GM18505 (cell line): ENCODE data around the gene COL7A1.
"Not testable (repeated sequence)": the region's sequence is repeated elsewhere in the genome, so short reads cannot be mapped to it uniquely, and the experiment has no call there.

Experiments
- ATAC-seq: cut with Tn5 transposase; IDR thresholded peaks from one replicate; pipeline ENCODE4 v1.9.1; 2021; ENCODE audit not compliant: unreplicated experiment
- POLR2A ChIP-seq: IDR thresholded peaks from 4 replicates; pipeline ENCODE4 v1.6.1; 2011; ENCODE audit warnings: borderline replicate concordance; ENCODE audit not compliant: insufficient read depth, insufficient read length; ENCODE audit errors: extremely low read depth

COL7A1 gene

DNA sequence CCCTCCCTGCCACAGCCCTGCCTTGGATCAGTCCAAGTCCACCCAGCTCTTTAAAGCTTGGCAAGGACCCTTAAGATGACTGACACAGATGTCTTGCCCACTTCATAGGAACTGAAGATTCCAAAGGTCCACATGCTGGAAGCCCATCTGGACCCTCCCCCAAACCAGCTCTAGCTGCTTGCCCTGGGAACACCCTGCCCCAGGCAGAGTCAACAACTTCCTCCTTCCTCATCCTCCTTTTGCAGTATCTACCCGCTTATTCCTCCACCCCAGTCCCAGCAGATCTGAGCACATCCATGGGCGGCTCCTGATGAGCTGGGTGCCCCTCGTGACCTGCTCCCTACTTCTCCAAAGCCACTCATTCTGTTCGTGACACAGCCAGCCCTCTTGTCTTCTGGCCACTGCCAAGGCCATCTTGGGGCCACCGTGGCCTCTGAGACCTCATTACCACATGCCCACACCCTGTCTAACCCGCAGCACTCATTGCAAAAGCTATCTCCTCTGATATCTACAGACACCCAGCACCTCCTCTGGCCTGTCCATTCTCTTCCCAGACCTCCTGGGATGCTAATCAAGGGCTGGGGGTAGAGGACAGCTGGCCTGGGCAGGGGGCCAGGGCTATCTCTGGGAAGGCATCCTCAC lies 36.5 kb downstream of the COL7A1 start:
- ATAC-seq: no peak
- no peak for TF ChIP-seq POLR2A

DNA sequence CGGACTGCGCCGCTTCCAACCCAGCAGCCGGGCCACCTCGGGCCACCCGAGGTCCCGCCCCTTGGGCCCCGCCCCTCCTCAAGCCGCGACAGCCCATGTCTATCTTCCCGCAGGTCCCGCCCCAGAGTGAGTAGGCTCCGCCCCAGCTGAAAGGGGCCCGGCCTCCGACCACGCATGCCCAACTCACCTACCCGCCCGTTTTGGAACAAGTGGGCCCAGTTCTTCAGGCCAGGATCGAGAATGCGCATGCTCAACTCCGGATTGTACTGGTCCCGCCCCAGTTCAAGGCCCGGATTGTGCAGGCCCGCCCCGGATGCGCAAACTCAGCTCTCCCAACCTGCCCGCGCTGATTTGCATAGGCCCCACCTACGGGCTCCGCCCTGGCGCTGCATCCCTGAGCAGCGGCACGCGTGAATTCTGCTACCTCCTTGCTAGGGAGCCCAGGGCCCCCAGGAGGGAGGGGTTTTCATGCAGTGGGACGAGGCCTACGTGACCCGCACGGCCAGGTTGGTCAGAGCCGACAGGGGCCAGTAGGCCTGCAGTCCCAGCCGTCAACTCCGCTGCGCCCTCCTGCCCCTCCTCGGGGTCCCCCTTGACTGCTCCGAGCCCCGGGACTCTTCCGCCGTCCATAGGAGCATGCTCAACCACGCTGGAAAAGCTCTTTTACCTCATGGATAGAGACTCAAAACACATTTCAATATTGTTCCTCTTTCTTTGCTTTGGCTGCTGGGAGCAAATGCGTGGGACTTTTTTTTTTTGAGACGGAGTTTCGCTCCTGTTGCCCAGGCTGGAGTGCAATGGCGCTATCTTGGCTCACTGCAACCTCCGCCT lies 38.1 kb downstream of the COL7A1 start, which contains the start of gene PFKFB4:
TSS of gene PFKFB4 (minus strand) at position 8 of the 831 bp plus-strand sequence. CDS start 26 bp downstream, outside the sequence.
- peak; percentile 72 for TF ChIP-seq POLR2A
- ATAC-seq: peak; percentile 80

DNA sequence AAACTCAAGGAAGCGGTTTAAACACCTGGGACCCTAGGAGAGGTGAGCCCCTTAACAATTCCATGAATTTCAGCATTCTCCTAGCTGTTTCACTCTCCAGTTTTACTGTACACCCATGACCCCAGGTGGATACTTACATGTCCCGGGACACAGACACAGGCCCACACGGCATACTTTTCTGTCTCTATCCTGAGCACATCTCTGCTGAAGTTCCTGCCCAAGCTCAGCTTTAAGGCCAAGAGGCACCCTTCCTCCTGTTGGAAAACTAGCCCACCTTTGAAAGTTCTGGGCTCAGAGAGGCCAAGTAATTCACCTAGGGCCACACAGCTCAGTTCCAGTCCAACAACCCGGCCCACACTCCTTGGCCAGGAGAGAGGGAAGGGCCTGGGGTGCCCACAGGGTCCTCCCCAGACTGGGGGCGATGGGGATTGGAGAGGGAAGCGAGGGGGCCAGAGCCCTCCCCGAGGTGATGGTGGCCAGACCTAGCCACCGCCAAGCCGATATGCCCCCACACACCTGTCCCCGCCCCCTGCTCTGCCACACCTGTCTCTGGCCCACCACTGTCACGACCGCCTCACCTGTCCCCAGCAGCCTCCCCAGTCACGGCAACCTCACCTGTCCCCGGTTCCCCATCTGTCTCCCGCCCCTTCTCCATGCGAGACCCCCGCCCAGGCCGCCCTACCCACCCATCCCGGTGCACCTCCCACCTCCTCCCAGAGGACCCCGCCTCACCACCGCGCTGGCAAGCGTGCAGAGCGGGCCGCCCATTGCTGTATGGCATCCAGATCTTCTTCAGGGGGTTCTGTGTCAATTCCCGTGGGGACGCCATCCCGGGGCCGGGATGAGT lies 39.0 kb downstream of the COL7A1 start:
- no peak for ATAC-seq
- TF ChIP-seq POLR2A: no peak

DNA sequence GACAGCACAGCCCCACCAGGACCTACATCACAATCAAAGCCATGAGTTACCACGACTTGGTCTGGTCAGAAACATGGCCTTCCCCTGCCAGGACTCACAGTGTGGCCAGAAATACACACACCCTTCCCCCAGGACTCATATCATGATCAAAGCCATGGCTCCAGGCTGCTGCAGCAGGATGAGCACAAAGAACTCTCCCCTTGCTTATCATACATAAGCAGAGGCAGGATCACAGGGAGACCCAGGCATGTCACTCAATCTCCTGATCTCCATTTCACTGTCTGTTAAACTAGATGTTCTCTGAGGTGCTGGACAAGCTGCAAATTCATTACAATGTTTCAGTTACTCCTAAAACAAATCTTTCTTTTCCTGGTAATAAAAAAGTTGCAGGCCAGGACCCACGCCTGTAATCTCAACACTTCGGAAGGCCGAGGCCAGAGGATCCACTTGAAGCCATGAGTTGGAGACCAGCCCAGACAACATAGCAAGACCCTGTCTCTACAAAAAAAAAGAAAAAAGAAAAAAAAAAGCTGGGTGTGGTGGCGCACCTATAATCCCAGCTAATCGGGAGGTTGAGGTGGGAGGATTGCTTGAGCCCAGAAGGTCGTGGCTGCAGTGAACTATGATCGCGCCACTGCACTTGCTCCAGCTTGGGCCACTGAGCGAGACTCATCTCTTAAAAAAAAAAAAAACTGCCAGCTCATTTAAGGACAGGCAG lies 39.7 kb downstream of the COL7A1 start:
- no peak for TF ChIP-seq POLR2A
- no peak for ATAC-seq

DNA sequence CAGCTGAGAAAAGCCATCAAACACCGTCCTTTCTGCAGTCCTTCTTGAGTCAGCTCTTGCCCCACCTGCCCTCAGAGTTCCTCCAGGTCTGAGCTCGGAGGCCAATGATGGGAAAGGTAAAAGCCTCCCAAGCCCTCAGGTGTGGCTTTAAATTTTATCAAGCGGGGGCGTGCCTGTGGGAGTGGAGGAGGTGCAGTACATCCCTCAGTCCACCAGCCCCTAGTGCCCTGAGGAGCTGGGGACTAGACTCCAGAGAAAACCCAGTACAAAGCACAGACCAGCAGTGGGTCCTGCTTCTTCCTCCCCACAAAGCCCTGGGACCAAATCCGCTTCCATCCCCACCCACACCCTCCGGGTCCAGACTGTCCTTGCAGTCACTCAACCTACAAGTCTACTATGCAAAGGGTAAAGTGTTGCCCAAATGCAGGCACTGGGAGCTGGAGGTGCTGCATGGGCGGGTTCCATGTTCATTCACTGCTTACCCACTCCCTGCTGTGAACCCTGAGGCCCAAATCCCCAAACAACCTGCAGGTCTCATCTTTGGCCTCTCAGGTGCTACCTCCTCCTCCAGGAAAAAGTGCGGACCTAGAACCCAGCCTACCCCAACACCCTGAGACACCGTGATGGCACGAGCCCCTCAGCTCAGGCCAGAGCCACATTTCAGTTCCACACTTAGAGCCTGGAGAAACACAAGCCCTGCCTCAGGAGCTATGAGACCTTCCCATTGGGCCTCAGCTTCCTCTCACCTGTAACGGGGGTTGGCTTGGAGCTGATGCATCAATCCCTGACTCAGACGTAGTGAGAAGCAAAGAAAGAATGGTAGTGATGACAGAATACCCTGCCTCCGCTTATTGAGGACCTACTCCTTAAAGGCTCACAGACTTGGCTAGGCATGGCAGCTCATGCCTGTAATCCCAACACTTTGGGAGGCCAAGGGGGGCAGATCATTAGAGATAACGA lies 41.0 kb downstream of the COL7A1 start:
- ATAC-seq: no peak
- TF ChIP-seq POLR2A: no peak

DNA sequence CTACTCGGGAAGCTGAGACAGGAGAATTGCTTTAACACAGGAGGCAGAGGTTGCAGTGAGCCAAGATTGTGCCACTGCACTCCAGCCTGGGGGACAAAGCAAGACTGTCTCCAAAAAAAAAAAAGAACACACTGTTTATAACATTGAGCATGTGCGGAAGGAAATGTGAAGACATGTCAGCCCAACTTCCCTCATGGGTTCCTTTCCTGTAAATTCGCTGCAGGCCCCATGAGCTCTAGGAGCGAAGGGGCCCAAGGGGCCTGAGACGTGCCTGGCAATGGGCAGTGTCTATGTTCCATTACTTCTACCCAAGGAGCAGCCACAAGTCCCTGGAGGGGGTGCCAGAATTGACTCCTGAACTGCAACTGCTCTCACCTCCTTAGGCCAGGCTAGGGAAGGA lies 41.8 kb downstream of the COL7A1 start:
- ATAC-seq: no peak
- TF ChIP-seq POLR2A: no peak

DNA sequence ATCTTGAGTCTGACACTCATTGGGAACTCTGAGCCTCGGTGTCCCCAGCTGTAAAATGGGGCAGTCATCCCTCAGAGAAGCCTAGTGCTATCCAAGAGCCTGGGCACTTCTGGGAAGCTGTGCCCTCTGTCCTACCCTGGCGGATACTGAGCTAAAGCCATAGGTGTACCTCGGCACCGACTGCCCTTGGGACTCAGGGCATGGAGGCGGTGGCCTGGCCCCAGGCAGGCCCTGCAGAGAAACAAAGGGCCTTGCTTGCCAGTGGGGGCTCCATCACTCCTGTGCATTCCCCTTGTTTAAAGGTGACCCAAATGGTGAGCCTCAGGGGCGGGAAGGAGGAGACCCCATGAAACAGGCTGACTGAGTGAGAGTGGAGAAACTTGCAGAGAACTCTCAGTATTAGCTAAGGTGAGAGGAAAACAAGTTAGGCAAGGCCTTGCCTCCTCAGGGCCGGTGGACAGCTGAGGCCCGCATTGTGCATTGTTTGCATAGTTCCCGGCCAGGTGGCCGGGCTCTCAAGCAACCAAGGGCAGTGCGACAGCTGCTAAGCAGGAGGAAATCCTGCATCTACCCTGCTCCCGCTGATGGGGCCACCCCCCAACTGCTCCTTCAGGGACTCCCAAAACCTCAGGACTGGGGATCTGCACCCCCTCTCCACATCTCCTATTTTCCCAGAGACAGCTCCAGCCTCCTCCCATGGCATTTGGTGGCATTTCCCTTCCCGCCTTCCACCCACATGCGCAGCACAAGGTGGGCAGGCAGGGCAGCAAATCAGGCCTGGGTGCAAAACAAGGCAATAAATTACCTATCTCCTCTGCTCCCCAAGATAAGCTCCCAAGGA lies 42.8 kb downstream of the COL7A1 start:
- no peak for TF ChIP-seq POLR2A
- ATAC-seq: no peak

DNA sequence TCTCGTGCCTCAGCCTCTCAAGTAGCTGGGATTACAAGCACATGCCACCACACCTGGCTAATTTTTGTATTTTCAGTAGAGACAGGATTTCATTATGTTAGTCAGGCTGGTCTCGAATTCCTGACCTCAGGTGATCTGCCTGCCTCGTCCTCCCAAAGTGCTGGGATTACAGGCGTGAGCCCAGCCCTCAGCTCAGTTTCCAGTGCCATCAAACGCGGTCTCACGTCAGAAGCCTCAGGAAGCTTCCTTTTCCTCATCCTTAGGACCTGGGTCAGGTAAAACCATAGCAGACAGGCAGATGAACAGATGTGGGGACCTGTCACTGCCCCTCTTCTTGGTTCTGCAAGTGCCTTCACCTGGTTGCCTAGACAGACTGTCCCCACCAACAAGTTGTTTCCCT lies 43.5 kb downstream of the COL7A1 start:
- ATAC-seq: not testable (repeated sequence)

DNA sequence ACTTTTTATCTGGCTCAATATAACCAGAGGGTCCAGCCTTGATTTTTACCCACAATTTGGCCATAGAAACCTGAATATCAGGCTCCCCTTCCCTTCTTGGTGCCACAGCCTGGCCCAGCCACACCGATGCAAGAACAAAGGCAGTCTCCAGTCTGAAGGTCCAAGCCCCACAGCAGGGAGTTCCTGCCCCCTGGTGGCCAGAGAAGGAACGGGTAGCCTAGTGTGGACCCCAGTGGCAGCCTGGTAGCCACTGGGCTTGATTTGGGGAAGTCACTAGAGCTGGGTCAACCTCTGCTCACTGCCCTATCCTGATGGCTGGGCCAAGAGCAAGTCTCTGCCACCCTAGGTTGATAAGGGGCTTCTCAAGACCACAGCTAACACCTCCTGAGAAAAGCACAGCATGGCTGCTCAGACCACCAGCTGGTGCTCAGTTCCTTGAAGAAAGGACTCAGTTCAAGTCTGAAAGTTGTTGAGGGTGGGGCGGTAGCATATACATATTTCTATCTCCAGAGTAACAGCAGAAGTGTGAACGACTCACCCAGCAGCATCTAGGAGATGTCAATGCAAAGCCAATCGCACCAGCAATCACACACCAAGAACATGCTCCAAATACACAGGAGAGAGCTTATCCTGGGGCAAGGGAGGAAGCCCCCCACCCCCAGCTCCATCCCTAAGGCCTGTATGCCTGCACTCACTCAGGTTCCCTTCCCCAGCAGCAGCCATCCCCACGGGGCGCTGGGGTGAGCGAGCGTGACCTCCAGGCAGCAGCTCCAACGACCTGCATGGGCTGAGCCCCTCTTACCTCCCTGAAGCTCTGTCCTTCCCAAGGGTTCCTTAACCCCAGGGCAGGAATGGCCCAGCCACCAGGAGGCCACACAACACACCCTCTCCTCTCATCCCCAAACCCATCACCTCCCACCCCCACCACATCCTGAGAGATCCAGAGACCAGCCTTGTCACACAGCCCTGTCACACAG lies 46.1 kb downstream of the COL7A1 start:
- ATAC-seq: peak; percentile 59
- no peak for TF ChIP-seq POLR2A

DNA sequence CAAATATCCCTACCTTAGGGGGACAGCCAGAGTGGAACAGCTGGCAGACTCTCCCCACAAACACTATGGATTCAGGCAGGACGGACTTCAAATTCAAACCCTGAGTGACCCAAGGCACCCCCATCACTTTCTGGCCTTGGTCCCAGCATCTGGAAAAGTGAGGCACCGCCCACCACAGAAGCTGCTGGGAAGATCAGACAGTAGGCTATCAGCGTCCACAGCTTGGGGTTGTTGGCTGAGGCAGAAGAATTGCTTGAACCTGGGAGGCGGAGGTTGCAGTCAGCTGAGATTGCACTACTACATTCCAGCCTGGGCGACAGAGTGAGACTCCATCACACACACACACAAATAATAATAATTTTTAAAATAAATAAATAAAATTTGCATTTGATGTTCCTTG lies 47.0 kb downstream of the COL7A1 start:
- ATAC-seq: no peak
- no peak for TF ChIP-seq POLR2A
